Stimulated activated CD8-positive, alpha-beta memory T cell treated with anti-CD3 and anti-CD28 coated beads, Interleukin-4, amount 100 ng/mL, for 24 hours (primary cell): ENCODE data around the gene EIF4G3.
"Not testable (repeated sequence)": the region's sequence is repeated elsewhere in the genome, so short reads cannot be mapped to it uniquely, and the experiment has no call there.

ENCODE experiments used
- DNase-seq: peaks from one replicate; pipeline ENCODE4 v3.0.0-alpha.2; 2020; ENCODE audit warnings: low read depth

The EIF4G3 gene

DNA sequence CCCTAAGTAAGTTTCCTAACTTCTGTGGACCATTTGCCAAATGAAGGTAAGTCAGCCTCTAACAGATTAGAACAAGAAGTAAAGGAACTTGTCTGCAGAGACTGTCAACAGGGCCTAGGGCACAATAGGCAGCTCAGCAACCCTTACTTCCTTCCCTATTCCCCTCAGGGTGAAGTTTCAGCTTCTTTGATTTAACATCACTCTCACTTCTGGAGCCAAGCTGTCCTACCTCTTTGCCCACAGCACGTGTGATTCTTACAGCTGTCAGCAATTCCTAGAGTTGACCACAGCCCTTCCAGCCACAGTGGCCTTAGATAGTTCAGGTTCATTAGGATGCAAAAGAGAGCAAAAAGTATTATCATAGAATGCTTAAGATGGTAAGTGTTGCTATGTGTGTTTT, 7.6 kb upstream of the EIF4G3 start:
- DNase-seq, result no peak

DNA sequence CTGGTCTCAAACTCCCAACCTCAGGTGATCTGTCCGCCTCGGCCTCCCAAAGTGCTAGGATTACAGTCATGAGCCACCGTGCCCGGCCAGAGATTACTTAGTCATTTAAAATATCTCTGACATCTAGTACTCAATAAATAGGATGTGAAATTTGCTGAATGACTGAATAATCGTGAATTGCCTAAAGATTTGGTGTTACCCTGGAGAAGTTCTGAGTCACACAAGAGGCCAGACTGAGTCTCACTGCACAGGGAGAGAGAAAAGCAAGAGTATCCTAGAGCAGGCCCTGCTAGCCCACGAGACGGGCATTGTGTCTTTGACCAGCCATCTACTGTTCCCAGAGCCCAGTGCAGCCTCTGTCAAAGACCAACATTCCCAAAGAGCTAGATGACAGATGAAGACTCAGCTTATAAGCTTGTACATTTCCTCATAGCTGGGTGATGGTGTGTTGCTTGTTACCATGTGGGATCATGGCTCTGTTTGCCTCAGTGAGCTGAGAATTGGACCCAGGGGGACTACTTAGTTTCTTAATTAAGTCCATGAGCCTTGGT, 5.6 kb upstream of the EIF4G3 start:
- no peak for DNase-seq

DNA sequence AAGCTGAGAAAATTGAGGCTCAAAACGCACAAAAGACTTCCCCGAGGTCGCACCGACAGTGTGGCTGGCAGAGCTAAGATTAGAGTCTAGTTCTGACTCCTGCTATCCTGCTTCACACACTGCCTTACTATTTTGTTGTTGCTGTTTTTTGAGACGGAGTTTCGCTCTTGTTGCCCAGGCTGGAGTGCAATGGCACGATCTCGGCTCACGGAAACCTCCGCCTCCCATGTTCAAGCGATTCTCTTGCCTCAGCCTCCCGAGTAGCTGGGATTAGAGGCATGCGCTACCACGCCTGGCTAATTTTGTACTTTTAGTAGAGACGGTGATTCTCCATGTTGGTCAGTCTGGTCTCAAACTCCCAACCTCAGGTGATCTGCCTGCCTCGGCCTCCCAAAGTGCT, 1.6 kb upstream of the EIF4G3 start:
- not testable (repeated sequence) for DNase-seq

DNA sequence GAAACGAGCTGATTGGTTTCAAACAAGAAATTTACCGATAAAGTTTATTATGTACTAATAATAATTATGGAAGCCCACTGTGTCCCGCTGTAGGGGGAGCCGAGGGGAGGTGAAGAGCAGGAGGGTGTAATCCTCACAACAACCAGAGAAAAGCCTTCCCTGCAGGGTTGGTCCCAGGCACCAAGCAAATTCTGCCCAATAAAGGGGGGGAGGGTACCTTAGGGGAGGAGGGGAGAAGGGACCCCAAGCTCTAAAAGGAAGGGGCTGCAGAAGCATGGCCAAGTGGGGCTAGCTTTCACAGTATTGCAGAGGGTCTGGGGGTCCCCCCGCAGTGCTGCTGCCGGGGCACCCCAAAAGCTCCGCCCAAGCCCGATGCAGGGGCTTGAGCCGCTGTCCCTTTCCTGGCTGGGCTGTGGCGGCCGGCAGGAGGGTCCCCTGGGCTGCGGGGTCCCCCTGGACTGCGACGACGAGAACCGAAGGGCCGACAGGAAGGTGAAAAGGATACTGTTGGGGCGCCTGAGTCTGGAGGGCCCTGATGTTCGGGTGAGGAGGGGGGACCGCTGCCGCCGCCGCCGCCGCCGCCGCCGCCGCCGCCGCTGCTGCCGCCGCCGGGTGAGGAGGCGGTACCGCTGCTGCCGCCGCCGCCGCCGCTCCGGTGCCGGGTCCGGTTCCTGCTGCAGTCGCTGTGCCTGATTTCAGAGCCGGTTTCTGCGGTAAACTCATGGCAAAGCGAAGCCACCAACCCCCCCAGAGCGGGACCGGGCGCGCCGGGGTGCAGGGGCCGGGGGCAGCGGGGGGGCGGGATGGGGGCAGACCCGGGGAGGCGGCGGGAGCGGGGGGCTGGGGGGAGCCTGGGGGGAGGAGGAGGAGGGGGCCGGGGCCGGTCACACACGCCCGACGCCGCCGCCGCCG, 771 bp downstream of the EIF4G3 start:
- DNase-seq, result peak; percentile 15

DNA sequence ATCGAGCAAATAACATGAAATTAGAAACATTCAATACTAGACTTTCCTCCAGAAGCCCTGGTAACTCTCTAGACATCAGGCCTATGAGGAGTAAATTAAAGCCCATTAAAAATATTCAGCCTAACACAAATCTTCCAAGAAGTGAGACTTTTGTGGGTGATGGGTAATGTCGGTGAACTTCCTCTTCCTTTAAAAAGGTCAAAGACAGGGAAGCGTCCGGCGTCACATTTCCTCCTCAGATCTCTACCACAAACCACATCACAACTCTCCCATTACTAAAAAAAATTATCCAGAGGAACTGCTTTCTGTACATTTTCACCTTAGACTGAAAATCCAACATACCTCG, 1.4 kb downstream of the EIF4G3 start:
- DNase-seq, result no peak

DNA sequence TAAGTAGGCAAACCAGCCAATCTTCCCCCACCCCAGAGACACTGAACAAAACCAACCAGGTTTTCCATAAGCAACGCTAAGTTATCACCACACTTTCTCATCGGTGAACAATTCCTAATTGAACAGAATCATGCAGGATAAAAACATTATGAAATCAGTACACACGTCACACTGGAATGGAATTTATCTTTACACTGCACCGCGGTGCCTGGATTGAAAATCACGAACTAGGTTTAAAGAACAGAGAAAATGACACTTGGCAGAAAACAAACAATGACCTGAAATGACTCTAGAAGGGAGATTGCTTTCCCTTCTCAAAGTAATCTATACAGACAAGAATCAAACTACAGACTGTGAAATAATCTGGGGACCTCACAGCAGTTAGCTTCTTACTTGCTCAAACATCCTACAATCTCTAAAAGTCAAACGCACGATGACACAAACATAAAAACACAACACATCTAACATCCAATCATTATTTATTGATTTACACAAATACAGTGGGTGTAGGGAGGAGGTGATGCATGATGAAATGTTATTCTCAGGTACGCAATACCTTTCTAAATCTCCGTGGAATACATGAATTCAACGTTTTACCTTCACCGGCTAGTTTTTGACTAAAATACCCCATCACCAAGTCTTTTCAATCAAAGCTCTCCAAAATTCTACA, 1.9 kb downstream of the EIF4G3 start:
- DNase-seq, result no peak

DNA sequence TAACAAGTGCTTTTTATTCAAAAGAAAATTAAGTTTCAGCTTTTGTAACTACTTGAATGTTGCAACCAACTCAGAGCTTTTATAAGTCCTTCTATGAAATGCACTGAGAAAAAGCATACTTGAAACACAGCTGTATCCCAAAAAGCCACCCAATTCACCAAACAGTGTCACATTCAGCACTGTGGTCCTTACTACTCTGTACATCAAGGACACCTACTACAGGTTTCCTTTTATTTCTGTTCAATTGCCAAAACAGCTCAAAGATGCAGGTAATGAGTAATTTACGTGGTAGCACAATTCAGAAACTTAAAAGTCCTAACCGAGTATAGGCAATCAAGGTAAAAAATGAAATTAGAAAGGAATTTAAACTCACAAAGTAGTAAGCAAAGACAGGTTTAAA, 2.5 kb downstream of the EIF4G3 start:
- no peak for DNase-seq

DNA sequence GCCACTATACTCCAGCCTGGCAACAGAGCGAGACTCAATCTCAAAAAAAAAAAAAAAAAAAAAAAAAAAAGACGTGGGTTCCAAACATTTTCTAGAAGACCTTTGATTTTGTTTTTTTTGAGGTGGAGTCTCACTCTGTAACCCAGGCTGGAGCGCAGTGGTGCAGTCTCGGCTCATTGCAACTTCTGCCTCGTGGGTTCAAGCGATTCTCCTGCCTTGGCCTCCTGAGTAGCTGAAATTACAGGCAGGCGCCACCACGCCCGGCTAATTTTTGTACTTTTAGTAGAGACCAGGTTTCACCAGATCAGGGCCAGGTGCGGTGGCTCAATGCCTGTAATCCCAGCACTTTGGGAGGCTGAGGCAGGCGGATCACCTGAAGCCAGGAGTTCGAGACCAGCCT, 3.6 kb downstream of the EIF4G3 start:
- DNase-seq, result not testable (repeated sequence)

DNA sequence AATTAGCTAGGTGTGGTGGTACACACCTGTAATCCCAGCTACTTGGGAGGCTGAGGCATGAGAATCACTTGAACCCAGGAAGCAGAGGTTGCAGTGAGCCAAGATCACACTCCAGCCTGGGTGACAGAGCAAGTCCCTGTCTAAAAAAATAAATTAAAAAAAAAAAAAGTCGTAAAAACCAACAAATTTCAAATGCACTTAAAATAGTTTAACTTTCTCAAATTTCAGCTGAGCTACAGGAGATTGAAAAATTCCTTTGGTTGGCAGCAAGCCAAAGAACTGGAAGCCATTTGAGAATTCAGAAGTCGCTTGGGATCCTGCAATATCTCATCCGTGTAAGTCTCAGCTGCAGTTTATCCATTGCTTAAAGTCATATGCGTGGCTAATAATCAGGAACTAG, 5.9 kb downstream of the EIF4G3 start:
- DNase-seq, result not testable (repeated sequence)

DNA sequence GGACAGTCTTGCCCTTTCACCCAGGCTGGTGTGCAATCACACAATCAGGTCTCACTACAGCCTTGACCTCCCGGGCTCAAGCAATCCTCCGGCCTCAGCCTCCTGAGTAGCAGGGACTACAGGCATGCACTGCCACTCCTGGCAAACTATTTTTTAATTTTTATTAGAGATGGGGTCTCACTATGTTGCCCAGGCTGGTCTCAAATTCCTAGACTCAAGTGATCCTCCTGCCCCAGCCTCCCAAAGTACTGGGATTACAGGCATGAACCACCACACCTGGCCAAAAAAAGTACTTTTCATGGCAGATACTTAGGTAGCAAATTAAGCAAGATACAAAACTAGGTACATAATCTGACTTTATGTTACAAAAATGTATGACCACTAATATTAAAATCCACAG, 8.3 kb downstream of the EIF4G3 start:
- DNase-seq, result no peak

DNA sequence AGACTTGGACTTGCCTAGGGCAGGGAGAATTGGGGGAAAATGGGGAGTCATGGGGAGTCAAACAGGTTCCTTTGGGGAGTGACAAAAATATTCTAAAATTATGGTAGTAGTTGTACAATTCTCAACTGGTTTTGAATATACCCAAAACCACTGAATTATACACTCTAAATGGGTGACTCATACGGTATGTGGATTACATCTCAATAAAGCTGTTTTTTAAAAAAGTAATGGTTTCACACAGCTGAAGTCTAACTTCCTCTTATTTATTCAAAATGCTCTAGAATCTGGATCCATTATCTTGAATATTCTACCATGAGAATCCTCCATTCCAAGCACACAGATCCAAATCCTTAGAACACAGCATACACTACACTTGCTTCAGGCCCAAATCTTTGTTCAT, 11.1 kb downstream of the EIF4G3 start:
- no peak for DNase-seq

DNA sequence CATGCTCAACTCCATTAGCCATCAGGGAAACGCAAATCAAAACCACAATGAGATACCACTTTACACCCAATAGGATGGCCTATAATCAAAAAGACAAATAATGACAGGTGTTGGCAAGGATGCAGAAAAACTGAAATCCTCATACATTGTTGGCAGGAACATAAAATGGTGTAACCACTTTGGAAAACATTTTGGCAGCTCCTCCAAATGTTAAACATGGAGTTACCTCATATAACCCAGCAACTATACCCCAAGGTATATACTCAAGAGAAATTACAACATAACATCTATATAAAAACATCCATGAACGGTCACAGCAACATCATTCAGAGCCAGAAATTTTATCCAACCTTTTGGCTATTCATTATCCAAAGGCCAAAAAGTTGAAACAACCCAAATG, 11.6 kb downstream of the EIF4G3 start:
- no peak for DNase-seq

DNA sequence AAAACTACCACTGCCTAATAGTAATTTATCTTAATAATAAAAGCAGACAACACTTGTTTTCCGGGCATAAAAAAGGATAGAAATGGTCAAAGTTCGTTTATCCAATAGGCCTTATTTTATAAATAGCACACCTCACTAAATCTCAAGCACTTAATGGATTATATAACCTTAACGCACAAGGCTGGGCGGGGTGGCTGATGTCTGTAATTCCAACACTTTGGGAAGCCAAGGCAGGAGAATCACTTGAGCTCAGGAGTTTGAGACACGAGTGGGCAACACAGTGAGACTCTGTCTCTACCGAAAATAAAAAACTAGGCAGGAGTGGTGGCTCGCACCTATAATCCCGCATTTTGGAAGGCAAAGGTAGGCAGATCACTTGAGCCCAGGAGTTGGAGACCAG, 12.4 kb downstream of the EIF4G3 start:
- DNase-seq, result no peak

DNA sequence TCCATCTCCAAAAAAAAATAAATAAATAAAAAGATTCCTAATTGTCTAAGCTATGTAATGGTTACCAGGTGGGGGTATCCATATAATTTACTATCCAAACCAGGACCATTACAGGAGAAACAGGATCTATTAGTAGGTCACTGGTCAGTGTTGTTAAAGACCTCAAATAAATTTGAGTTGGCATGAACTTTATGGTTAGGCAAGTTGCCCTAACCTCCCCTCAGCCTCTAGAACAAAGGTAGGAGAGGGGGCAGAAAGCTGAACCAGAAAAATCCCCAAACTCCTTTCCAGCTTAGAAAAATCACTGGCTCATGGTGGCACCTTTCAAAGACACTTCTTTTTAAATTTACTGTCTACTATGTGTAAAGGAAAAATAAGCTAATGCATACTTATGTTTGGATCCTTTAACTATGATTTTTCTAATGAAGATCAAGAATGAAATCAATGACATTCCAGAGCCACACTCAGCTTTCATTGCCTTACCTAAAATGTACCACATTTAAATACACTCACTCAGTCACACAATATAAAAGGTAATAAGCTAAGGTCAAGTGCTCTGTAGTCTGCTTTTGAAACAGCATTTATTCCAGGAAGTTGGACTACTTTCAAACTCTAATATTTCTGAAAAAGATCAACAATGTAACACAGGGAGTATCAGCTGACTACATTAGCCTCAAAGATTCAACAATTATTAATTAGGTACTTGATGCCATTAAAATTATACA, 13.8 kb downstream of the EIF4G3 start:
- no peak for DNase-seq

DNA sequence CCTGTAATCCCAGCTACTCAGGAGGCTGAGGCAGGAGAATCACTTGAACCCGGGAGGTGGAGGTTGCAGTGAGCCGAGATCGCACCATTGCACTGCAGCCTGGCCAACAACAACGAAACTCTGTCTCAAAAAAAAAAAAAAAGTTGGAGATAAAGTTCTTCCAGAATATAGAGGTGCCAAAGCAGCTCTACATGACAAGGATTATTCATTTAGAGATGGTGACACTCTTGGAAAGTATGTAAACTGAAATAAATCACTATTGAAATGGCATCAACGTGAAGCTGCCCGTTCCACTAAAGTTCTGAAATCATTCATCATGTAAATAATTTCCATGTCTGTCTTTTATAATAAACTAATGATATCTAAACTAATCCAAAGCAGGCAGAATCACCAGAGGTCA, 14.9 kb downstream of the EIF4G3 start:
- no peak for DNase-seq

DNA sequence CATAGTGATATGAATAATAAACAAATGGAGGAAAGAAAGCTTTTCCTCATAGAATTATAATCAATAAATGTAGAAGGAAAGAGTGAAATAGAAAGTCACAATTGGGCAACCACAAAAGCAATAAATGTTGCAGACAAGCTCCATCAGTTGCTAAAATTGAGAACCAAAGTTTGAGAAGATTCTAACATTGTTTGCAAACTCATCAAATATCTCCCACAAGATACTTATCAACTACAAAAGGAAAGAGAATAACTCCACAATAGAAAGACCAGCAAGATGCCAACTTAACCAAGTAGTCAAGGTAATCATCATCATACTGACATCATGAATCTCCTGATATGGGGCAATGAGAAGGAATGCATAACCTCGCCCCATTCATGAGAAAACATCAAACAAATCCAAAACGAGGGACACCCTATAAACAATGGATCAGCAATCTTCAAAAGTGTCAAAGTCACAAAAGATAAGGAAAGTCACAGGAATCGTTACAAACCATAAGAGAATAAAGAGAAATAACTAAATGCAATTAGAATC, 16.4 kb downstream of the EIF4G3 start:
- no peak for DNase-seq

DNA sequence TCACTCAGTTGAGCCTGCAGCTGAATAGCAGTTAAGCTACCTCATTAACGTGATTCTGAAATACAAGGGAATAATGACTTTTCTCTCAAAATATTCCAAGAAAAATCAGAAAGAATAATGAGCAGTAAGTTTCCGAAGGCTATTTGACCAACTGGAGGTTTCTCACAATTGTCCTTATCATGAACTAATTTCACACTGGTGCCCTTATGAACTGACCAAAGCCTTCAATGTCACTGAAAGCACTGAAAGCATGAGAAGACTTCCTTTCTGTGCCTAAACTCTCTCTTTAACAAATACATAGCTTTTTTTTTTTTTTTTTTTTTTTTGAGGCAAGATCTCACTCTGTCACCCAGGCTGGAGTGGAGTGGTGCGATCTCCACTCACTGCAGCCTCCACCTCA, 18.8 kb downstream of the EIF4G3 start:
- no peak for DNase-seq

DNA sequence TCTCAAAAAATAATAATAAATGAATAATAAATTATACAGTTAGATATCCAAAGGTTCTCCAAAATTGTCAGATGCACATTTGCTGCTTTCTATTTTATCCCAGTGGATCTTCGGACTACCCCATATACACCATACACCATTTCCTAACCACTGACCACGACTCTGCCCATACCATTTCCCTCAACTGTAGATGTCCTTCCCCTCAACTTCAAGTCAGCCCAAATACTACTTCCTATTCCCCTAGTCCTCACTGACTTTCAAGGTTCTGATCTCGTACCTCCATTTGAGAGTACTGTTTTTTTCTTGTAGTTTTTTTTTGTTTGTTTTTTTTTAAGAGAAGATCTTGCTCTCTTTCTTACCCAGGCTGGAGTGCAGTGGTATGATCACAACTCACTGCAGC, 19.6 kb downstream of the EIF4G3 start:
- no peak for DNase-seq

DNA sequence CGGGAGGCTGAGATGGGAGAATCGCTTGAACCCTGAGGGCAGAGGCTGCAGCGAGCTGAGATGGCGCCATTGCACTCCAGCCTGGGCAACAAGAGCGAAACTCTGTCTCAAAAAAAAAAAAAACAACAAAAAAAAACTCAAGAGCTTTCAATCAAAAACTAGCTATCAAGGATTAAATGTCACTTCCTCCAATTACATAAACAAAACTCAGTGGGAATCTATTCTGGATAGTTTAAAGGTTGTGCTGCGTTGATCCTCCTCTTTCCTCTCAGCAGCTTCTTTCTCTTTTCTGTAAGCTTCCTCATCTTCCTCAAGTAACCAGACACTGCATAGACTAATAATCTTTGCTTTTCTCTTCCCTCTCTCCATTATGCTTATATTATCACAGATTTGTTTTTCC, 20.7 kb downstream of the EIF4G3 start:
- DNase-seq, result no peak

DNA sequence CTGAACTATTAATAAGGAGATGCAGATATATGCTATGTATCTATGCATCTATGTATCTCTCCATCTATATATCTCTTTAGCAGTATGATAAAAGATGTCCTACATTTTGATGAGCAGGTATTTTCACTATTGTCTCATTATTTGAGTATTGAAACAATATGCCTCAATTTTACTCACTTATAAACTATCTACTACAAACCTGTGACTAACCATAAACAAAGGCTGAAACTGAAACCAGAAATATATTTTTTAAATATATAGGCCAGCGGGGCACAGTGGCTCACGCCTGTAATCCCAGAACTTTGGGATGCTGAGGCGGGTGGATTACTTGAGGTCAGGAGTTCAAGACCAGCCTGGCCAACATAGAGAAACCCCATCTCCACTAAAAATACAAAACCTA, 22.0 kb downstream of the EIF4G3 start:
- DNase-seq, result no peak

DNA sequence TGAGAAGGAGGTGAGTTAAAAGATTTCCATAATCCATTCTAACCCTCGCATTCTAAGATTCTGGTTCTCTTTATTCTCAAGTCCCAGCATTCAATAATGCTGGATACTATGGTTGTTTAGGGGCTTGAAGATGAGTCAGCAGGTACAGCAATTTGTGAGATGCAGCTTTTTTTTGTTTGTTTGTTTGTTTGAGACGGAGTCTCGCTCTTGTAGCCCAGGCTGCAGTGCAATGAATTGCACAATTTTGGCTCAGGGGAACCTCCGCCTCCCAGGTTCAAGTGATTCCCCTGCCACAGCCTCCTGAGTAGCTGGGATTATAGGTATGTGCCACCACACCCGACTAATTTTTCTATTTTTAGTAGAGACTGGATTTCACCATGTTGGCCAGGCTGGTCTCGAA, 23.3 kb downstream of the EIF4G3 start:
- DNase-seq, result no peak

DNA sequence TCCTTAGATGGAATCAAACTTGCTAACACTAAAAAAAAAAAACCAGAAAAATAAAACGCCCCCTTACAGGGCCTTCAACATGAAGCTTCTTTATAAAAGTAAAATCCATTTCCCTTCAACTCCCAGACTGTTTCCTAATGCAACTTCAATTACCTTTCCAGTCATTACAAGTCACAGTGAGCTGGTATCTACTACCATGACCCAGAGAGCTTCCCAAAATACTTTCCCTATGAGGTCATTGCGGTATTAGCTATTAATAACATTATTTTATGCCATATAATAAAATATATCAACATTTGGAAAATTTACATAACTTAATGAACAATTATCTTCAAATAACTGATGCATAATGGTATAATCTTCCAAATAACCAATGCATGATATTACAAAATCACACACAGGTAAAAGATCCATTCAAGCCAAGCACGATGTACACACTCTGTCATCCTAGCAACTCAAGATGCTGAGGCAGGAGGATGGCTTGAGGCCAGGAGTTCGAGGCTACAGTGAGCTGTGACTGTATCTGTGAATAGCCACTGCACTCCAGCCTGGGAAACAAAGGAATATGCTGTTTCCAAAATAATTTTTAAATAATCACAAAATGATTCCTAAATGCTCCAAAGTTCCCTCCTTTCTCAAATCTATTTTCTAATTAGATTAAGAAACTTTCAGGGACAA, 24.1 kb downstream of the EIF4G3 start:
- DNase-seq, result no peak
